Measurements from ENCODE around the gene PPIL1.
"Not testable (repeated sequence)": the region's sequence is repeated elsewhere in the genome, so short reads cannot be mapped to it uniquely, and the experiment has no call there.

Gene PPIL1

DNA sequence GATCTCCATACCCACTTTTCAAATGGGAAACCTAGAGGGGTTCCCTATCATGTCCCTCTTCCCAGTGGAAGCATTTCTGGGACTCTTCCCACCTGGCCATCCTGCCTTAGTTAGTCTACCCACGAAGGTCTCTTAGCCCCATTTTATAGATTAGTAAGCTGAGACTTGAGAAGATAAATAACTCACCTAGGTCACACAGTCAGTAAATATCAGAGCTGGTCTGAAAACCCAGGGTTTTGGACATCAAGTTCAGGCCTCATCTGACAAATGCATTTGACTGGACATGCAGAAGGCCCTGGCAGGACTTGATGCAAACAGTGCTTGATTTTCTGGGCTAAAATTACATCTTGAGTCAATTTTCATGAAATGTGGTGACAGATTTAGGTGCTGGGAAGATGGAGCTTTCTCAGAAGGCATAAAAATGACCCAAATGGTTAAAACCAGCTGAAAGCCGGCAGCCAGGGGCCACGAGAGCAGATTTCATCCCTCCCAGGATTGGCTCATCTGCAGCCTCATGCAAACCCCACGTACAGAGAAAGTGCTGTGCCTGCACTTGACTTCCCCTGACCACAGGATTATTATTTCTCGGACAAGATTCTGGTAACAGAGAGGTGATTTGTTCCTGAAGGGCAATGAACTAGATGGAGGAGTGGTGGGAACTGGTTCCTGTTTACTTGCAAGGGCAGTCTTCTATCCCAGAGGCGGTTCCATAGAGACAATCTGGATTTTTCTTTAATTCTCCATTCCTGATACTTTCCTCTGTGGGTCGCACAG, 58.5 kb downstream of the PPIL1 start:
- TF ChIP-seq, protein P1, sequence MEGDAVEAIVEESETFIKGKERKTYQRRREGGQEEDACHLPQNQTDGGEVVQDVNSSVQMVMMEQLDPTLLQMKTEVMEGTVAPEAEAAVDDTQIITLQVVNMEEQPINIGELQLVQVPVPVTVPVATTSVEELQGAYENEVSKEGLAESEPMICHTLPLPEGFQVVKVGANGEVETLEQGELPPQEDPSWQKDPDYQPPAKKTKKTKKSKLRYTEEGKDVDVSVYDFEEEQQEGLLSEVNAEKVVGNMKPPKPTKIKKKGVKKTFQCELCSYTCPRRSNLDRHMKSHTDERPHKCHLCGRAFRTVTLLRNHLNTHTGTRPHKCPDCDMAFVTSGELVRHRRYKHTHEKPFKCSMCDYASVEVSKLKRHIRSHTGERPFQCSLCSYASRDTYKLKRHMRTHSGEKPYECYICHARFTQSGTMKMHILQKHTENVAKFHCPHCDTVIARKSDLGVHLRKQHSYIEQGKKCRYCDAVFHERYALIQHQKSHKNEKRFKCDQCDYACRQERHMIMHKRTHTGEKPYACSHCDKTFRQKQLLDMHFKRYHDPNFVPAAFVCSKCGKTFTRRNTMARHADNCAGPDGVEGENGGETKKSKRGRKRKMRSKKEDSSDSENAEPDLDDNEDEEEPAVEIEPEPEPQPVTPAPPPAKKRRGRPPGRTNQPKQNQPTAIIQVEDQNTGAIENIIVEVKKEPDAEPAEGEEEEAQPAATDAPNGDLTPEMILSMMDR (IDR thresholded peaks at IDR 0.05; ENCODE audit: control extremely low read depth, extremely low read depth, low read depth, missing control alignments), result no peak
- no peak for DNase-seq (ENCODE audit: extremely low spot score)
- POLR2A ChIA-PET, result no interaction called here
- CTCF ChIA-PET, result interaction anchor here (0.6 to 2.0 kb wide), 4 partner anchors 12 to 50 kb away, joined by 3 to 5 read pairs (median 4); no protein-coding TSS in a partner anchor

DNA sequence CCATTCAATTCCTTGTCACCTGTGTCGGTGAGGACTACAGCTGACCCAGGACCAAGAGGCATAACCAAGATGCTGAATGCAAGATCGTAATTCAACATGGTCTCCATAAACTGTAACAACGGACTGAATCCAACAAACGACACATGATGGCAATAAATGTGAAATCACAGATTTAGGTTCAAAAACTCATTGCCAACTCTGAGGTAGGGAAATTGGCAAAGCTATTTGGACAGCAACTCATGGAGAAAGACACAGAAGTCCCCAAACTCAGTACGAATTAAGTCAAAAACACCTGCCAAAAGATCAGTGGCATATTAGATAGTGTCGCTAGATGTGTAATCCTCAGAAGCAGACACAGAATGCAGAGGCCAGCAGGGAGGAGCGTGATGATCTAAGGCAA, 60.4 kb downstream of the PPIL1 start:
- TF ChIP-seq, protein P1 (IDR thresholded peaks at IDR 0.05; ENCODE audit: control extremely low read depth, extremely low read depth, low read depth, missing control alignments), result no peak
- no peak for DNase-seq (ENCODE audit: extremely low spot score)
- ChIA-PET POLR2A (no interaction called here), CTCF (interaction anchor here (1.1 to 2.0 kb wide), 5 partner anchors 20 to 48 kb away, joined by 3 to 6 read pairs (median 4); no protein-coding TSS in a partner anchor)

DNA sequence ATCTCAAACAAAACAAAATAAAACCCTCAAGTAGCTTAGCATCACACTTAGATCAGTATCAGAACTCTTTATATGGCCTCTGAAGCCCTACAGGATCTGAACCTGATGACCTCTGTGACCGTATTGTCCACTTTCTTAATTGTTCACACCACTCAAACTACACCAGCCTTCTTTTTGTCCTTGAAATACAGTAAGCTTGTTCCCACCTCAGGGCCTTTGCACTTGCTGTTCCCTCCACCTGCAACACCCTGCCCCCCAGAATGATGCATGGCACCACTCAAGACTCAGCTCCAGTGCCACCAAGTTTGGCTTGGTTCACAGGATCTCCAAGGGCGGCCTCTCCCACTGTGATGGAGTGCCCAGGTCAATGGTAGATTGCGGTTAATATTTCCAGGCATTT, 61.1 kb downstream of the PPIL1 start:
- ChIA-PET POLR2A (no interaction called here), CTCF (interaction anchor here (1.1 to 1.6 kb wide), 2 partner anchors 20 to 25 kb away, joined by 4 read pairs; no protein-coding TSS in a partner anchor)
- no peak for DNase-seq (ENCODE audit: extremely low spot score)
- TF ChIP-seq, protein P1 (IDR thresholded peaks at IDR 0.05; ENCODE audit: control extremely low read depth, extremely low read depth, low read depth, missing control alignments), result no peak

DNA sequence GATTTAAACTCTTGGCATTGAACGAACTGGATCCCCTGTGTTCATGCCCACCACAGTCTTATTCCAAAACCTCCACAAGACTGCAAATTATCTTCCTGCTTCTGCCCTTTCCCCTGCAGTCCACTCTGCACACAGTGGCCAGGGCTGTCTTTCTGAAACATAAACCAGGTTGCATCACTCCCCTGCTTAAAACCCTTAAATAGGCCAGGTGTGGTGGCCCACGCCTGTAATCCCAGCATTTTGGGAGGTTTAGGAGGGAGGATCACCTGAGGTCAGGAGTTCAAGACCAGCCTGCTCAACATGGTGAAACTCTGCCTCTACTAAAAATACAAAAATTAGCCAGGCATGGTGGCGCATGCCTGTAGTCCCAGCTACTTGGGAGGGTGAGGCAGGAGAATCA, 61.6 kb downstream of the PPIL1 start:
- DNase-seq (ENCODE audit: extremely low spot score); POLR2A ChIA-PET: not testable (repeated sequence)
- CTCF ChIA-PET, result interaction anchor here (1.6 to 1.9 kb wide), 2 partner anchors 11 to 54 kb away, joined by 4 to 5 read pairs; no protein-coding TSS in a partner anchor

DNA sequence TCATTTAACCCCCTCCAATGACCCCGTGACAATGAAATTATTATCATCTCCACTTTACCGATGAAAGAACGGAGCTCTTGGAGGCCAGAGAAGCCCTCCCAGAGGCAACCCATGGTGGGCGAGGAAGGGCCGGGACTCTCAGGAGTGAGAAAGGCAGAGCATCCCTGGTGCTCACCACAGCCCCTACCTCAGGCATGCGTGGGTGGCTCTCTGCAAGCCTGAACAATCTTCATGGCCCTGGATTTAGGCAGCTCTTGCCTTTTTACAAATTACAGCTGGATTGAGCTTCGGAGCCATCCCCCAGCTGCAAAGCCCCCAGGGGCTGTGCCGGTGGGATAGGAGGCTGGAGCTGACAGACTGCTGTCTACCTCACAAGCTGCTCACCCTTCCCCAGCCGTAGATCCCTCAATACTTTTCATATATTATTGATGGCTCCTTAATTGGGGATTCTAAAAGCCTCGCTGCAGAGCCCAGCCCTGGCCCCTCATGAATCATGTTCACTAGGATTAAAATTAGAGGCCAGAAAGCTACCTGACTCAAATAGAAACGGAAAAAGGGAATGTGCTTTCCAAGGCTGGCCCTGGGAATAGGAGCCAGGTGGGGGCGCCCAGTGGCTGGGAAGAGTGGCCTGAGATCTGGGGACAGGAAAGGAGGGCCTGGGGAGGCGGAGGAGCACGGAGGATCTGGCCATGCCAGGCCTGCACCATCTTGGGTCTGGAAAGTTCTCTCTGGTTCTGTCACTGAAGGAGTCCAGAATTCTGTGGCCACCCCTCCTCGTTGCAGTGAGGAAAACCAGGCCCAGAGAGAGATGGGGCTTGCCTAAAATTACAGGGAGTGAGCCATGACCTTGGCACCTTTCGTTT, 64.4 kb downstream of the PPIL1 start:
- ChIA-PET POLR2A (no interaction called here), CTCF (interaction anchor here (1.1 to 2.8 kb wide), 4 partner anchors 10 to 41 kb away, joined by 3 to 13 read pairs (median 5); no protein-coding TSS in a partner anchor)
- TF ChIP-seq, protein P1 (IDR thresholded peaks at IDR 0.05; ENCODE audit: control extremely low read depth, extremely low read depth, low read depth, missing control alignments), result no peak
- no peak for DNase-seq (ENCODE audit: extremely low spot score)

DNA sequence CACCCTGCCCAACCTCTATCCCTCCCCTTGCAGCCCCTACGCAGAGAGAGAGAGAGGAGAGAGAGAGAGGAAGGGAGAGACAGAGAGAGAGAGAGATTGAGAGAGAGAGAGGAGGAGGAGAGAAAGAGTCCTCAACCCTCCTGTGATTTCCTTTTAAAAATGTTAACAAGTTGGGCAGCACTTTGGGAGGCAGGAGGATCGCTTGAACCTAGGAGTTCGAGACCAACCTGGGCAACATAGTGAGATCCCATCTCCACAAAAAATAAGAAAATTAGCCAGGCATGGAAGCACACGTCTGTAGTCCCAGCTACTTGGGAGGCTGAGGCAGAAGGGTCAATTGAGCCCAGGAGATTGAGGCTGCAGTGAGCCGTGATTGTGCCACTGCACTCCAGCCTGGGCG, 65.4 kb downstream of the PPIL1 start:
- CTCF ChIA-PET, result interaction anchor here (1.1 to 2.8 kb wide), 3 partner anchors 9 to 42 kb away, joined by 3 to 13 read pairs (median 6); no protein-coding TSS in a partner anchor
- no peak for DNase-seq (ENCODE audit: extremely low spot score)
- POLR2A ChIA-PET, result no interaction called here
- TF ChIP-seq, protein P1 (IDR thresholded peaks at IDR 0.05; ENCODE audit: control extremely low read depth, extremely low read depth, low read depth, missing control alignments), result no peak
